HT-29 (cell line): ENCODE data around the gene SLC25A33. TPM values are rescaled to one million over a fixed set of nuclear protein-coding genes. Genes with fewer than 3 reads are reported as not detected.
"Not testable (repeated sequence)": the region's sequence is repeated elsewhere in the genome, so short reads cannot be mapped to it uniquely, and the experiment has no call there.

Source experiments
- DNase-seq: peaks from one replicate; pipeline ENCODE4 v3.0.0-alpha.2; 2015; ENCODE audit warnings: low spot score
- total RNA-seq: library from RNA; depleted of rRNA; stranded (reverse); fragments of >200 nt; shearing (Covaris generic); gene quantifications from 2 replicates; pipeline ENCODE4 v1.2.3, GENCODE V29; 2014; rRNA removed

SLC25A33 gene
- total RNA-seq, 1 experiment from 2014 or later: 13.0 TPM

GRCh38 chr1:9621032-9621431, 81.8 kb downstream of the SLC25A33 start:
- no peak for DNase-seq

- DNase-seq: no peak
Measured at GRCh38 chr1:9624081-9624480, 84.8 kb downstream of the SLC25A33 start.

- not testable (repeated sequence) for DNase-seq
Measured at GRCh38 chr1:9625030-9625429, 85.8 kb downstream of the SLC25A33 start.

GRCh38 chr1:9626201-9626608, 86.9 kb downstream of the SLC25A33 start:
- no peak for DNase-seq

- no peak for DNase-seq
Measured at GRCh38 chr1:9628541-9629444, 89.5 kb downstream of the SLC25A33 start.

DNA sequence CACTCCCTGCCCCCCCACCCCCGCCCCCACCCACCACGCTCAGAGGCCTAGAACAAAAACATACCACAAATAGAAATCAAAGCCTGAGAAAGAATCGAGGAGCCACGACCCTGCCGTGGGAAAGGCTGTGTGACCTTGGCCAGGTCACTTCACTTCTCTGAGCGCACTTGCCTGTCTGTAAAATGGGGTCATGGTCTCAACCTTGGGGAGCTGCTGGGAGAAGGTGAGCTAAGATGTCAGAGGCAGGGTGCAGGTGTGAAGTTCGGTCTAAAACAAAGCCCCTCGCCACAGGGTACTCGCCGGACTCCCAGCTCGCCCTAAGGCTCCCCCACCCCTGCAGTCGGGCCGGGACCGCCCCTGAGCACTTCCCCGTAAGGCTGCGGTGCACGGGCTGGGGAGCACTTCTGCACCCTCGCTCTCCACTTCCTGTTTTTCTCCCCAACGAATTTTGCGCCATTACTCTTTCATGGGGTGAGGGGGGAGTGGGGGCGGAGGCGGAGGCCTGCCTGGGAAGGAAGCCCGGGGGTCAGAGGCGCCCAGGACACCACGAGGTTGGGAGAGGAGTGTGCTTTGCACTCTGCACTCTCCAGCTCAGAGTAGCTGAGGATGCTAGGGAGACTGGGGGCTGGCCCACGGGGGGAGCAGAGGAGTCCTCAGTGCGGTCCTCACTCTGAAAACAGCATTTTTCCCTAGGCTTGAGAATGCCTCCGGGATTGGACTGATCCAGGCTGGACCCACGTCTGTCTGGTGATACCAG, 90.4 kb downstream of the SLC25A33 start:
- DNase-seq: no peak

- no peak for DNase-seq
Measured at GRCh38 chr1:9630331-9631111, 91.3 kb downstream of the SLC25A33 start.

DNA sequence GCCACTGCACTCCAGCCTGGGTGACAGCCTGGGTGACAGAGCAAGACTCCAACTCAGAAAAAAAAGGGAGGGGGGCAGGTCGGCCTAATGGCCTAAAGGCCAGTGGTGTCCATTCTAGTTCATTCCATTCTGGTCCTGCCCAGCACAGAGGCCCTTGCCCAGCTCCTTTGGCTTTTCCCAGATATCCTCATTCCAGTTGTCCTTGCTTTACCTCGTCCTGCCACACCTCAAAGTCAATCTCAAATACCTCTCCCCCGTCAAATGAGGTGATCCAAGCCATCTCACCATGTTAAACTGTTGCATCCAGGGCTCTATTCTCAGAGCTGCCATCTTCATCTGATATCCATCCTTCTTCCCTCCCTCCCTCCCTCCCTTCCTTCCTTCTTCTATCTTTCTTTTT, 92.3 kb downstream of the SLC25A33 start:
- no peak for DNase-seq

DNA sequence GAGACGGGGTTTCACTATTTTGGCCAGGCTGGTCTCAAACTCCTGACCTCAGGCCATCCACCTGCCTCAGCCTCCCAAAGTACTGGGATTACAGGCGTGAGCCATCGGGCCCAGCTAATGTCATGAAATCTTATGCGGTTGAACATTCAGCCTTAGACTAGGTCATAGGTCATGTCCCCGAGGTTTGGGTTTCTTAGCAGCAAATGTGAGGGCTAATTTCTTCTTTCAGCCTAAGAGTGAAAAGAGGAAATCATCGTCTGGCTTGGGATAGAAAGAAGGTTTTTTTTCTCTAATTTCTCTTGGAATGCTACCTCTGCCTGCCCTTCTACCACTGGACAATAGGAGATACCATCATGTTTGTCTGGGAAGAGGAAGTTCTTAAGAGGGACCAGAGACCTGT, 94.2 kb downstream of the SLC25A33 start:
- no peak for DNase-seq

GRCh38 chr1:9634582-9634981, 95.3 kb downstream of the SLC25A33 start:
- no peak for DNase-seq

Other genes with a start within 250 kb of the SLC25A33 start
- gene SPSB1, start 246.6 kb upstream of the SLC25A33 start, total RNA-seq: 8.3 and 11.9 TPM in 2 replicates
- 23.7 and 31.7 TPM in 2 replicates for gene TMEM201, start 49.4 kb downstream of the SLC25A33 start, total RNA-seq
- gene PIK3CD, start 112.3 kb downstream of the SLC25A33 start, total RNA-seq: 0.03 and 0.05 TPM in 2 replicates